ENCODE results near the gene C16orf95.

C16orf95 gene

GRCh38 chr16:87332150-87332549 lies 15.0 kb upstream of the C16orf95 start:
- DNase-seq (ENCODE audit: low read depth), result no peak

GRCh38 chr16:87331241-87331801 lies 14.1 kb upstream of the C16orf95 start:
- DNase-seq (ENCODE audit: low read depth), result no peak

GRCh38 chr16:87330646-87331045 lies 13.5 kb upstream of the C16orf95 start:
- DNase-seq (ENCODE audit: low read depth), result no peak

GRCh38 chr16:87330257-87330624 lies 13.0 kb upstream of the C16orf95 start:
- DNase-seq (ENCODE audit: low read depth), result no peak

- DNase-seq (ENCODE audit: low read depth), result no peak
Observed at GRCh38 chr16:87329436-87330256, 12.5 kb upstream of the C16orf95 start.

GRCh38 chr16:87328846-87329245 lies 11.7 kb upstream of the C16orf95 start:
- no peak for DNase-seq (ENCODE audit: low read depth)

- no peak for DNase-seq (ENCODE audit: low read depth)
Observed at GRCh38 chr16:87327798-87328495, 10.8 kb upstream of the C16orf95 start.

- no peak for DNase-seq (ENCODE audit: low read depth)
Observed at GRCh38 chr16:87326151-87326571, 9.0 kb upstream of the C16orf95 start.

GRCh38 chr16:87325423-87325858 lies 8.2 kb upstream of the C16orf95 start:
- DNase-seq (ENCODE audit: low read depth), result no peak

GRCh38 chr16:87324411-87325275 lies 7.5 kb upstream of the C16orf95 start:
- no peak for DNase-seq (ENCODE audit: low read depth)

- DNase-seq (ENCODE audit: low read depth), result no peak
Observed at GRCh38 chr16:87323727-87324410, 6.7 kb upstream of the C16orf95 start.

- DNase-seq (ENCODE audit: low read depth), result no peak
Observed at GRCh38 chr16:87322833-87323726, 5.9 kb upstream of the C16orf95 start.

GRCh38 chr16:87322360-87322759 lies 5.2 kb upstream of the C16orf95 start:
- no peak for DNase-seq (ENCODE audit: low read depth)

GRCh38 chr16:87321336-87322107 lies 4.3 kb upstream of the C16orf95 start:
- no peak for DNase-seq (ENCODE audit: low read depth)

GRCh38 chr16:87320510-87321227 lies 3.5 kb upstream of the C16orf95 start:
- no peak for DNase-seq (ENCODE audit: low read depth)

GRCh38 chr16:87319997-87320491 lies 2.9 kb upstream of the C16orf95 start:
- no peak for DNase-seq (ENCODE audit: low read depth)

GRCh38 chr16:87319011-87319410 lies 1.8 kb upstream of the C16orf95 start:
- DNase-seq (ENCODE audit: low read depth), result no peak

- peak; percentile 45 for DNase-seq (ENCODE audit: low read depth)
Observed at GRCh38 chr16:87317750-87318644, 805 bp upstream of the C16orf95 start.

Measured in fibroblast of the conjunctiva (primary cell).